Measurements from ENCODE around the gene KCND3.

KCND3 gene

DNA sequence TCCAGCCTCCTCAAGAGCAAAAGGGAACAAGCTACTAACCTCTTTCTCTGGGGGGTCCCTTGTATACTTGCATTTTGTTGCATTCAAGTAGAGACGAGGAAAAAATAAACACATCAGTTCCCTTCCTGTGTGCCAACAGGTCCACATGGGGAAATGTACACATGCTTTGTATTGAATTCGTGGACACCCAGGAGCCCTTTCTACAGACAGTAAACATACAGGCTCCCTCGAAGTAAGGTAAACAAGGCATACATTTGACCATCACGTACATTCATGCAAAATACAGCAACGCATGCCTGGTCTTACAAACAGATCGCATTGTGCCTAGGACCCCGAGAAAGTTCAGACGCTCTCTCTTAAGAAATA, 1.1 kb downstream of the KCND3 start:
- no peak for DNase-seq

DNA sequence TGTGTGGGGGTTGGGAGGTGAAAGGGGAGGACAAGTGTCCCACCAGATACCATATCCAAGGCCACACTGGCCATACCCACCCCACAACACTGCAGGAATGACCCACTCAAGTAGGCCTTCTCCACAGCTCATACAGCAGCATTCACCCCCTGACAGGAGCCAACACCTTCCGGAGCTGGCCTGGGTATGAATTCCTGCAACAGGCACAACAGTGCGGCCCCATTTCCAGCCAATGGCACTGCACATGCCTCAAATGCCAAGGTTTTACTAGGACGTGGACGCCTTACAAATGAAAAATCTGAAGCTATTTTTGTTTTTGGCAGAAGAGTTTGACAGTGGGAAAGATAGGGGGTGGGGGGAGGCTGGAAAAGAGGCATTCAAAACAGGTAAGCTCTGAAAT, 2.0 kb downstream of the KCND3 start:
- DNase-seq: no peak

GRCh38 chr1:111983500-111983899, 6.0 kb downstream of the KCND3 start:
- DNase-seq: no peak

- DNase-seq: no peak
Measured at GRCh38 chr1:111982428-111982827, 7.0 kb downstream of the KCND3 start.

- no peak for DNase-seq
Measured at GRCh38 chr1:111981871-111982270, 7.6 kb downstream of the KCND3 start.

DNA sequence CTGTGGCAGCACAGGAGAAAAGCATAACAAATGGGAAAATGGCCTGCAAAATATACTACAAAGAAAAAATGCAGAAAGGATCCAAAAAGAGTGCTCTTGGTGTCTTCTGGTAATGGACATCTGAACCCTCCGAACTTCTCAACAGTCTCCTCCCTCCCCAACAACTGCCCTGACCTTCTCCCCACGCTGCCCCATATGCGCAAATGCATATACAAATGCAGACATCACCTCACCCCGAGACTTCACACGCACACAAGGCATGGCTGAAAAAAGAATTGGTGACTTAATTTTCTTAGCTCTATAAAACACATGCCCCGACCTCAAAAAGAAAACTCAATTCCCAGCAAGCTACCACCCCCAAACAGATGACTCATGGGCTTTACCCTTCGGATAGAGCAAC, 8.4 kb downstream of the KCND3 start:
- DNase-seq: no peak

- DNase-seq: no peak
Measured at GRCh38 chr1:111980686-111981085, 8.8 kb downstream of the KCND3 start.

DNA sequence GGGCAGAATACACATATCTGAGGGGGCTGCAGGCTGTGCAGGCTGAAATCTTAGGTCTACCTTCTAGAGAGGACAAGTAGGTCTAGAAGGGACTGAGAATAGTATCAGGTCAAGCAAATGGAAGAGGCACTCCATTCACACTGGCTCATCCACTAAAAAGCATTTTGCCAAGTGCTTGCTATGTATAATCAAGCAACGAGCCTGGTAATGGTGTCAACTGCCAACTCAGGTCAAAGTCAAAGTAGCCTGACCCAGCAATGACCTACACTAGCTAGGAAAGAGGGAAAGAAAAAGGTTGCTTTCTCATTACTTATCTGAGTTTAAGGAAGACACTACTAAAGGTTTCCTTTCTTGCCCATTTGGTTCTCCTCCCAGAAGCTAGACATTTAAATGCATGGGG, 10.8 kb downstream of the KCND3 start:
- no peak for DNase-seq

GRCh38 chr1:111977378-111977777, 12.1 kb downstream of the KCND3 start:
- no peak for DNase-seq

GRCh38 chr1:111976842-111977241, 12.6 kb downstream of the KCND3 start:
- no peak for DNase-seq

GRCh38 chr1:111976332-111976731, 13.1 kb downstream of the KCND3 start:
- no peak for DNase-seq

- no peak for DNase-seq
Measured at GRCh38 chr1:111973150-111973790, 16.2 kb downstream of the KCND3 start.

- DNase-seq: no peak
Measured at GRCh38 chr1:111971396-111971795, 18.1 kb downstream of the KCND3 start.

- no peak for DNase-seq
Measured at GRCh38 chr1:111968511-111968910, 21.0 kb downstream of the KCND3 start.

DNA sequence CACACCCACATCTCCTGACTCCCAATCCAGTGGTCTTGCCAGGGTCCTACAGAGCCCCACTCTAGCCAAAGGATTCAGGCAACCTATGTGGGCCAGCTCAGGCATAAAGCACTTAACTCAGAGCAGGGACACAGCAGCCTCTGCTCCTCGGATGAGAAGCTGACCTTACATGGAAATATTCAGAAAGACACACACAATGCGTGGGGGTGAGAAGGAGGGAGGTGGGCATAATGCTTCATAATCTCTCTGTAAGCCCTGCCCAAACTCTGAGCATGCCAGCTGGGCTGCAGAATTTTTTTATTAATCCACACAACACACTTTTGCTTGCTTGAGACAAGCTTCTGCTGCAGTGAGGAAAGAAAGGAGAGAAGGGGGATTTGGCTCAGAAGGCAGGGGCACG, 21.6 kb downstream of the KCND3 start:
- DNase-seq: no peak

DNA sequence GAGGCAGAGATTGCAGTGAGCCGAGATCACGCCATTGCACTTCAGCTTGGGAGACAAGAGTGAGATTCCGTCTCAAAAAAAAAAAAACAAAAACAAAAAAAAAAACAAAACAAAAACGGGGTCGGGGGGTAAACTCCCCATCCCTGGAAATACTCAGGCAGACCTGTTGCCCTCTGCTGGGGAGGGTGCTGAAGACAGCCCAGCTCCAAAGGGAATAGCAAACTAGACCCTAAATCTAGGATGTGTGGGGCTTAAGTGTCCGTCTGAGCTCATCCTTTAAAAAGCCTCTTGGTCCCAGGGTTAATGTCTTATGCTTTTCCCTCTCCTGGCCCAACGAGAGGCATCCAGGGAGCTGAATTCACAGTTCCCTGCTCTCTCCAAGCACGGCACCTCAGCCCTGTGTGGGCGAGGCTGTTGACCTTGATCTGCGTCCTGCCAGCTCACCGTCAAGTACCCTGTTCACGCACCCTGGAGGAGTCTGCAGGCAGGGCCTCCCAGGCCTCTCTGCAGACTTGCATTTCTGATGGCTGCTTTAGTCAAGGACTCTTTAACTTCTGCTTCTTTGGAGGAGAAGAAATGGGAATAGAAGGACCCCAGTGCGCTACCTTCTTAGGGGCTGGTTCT, 22.3 kb downstream of the KCND3 start:
- DNase-seq: no peak

DNA sequence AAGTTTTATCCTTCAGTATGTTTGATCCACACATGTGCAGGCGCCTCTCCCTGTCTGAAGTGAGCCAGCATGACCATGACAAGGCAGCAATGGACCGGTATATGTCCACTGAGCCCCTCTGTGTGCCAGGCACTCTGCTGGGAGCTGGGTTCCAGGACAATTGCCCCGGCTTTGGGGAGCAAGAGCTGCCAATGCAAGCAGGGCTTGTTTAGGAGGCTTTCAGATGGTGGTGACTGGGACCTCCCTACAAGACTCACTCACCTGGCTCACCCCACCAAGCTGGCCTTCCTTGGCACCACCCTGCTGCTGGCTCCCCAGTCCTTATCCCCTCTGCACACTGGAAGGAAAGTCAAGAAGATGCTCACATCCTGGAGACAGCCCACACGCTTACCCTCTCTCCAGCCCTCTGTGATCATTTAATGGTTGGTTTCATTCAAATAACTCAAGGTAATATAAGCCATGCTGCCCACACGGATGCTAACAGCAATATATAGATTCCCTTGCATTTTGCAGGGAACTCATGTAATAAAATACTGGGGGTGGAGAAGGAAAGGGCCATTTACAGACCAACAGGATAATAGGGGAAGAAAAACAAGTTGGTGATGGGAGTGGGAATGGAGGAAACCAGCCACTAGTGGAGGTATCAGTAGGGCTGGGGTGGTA, 23.6 kb downstream of the KCND3 start:
- DNase-seq: no peak

DNA sequence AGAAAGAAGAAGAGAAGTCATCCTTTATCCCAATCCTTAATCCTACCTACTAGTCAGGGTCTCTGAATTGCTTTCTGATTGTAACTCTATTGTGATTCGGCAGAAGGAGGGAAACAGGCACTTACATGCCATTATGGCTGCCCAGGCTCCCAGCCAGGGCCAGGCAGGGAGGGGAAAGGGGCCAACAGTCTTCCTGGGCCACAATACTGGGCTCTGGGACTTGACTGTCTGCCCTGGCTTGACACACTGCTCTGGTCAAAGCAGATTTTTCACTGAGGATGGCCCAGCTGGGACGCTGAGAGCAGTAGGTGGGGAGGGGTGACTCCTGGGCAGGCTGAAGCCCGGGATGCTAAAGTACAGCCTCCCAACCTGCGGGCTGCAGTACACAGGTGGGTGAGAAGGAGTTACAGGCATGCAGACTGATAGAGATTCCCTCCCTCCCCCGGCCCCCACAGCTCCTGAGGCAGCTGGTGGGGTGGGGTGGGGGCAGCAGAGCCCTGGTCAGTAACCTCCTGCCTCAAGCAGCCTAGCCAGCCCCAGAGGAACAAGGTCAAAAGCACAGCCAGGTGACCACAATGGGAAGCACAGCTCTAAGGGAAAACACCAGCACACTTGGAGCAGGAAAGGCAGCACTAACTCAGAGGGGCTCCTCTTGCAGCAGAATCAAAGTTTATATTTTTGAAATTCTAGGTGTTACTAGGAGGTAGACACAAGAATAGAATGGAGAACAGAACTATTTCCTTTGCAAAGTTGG, 25.3 kb downstream of the KCND3 start:
- no peak for DNase-seq

- DNase-seq: no peak
Measured at GRCh38 chr1:111961773-111962565, 27.5 kb downstream of the KCND3 start.

GRCh38 chr1:111961016-111961415, 28.5 kb downstream of the KCND3 start:
- no peak for DNase-seq

GRCh38 chr1:111959436-111959835, 30.0 kb downstream of the KCND3 start:
- DNase-seq: no peak

DNA sequence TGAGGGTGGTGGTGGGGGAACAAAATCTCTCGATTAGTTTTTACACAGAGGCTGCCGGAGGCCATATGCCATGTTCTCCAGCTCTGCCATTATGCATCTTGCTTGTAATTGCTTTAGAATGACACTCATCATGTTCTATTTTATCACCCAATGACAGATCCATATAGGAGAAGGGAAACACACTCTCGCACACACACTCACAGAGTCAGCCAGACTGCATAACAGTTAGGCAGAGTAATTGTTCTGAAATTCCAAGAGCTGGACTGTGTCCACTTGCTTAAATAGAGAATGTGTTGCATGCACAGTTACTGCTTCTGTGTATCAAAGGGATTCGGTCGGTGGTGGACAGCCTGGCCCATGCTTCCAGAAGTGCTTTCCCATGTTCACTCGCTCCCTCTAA, 30.6 kb downstream of the KCND3 start:
- no peak for DNase-seq

DNA sequence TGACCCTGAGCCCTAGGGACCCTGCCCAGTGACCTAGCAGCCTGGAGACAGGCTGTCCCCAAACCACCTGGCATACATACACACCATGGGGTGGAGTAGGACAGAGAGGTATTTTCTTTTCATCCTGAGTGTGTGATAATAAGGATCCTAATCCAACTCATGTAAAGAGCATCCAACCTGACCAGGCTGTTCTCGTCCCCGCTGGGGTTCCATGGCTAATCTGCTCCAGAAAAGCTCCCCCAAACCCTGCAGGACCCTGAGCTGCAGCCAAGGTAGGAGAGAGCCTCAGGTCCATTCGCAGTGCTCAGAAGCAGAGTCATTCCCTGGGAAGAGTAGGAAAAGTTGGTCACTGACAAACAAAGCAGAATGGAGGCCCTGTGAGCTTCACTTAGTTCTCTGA, 31.4 kb downstream of the KCND3 start:
- no peak for DNase-seq
